Measurements from ENCODE around the gene PRTG.
A peak's percentile ranks its signal among the peaks of the same experiment; 100 is the strongest.
"Not testable (repeated sequence)": the region's sequence is repeated elsewhere in the genome, so short reads cannot be mapped to it uniquely, and the experiment has no call there.

Gene PRTG

GRCh38 chr15:55633731-55634130 lies 109.2 kb downstream of the PRTG start:
- DNase-seq (ENCODE audit: low spot score): no peak

DNA sequence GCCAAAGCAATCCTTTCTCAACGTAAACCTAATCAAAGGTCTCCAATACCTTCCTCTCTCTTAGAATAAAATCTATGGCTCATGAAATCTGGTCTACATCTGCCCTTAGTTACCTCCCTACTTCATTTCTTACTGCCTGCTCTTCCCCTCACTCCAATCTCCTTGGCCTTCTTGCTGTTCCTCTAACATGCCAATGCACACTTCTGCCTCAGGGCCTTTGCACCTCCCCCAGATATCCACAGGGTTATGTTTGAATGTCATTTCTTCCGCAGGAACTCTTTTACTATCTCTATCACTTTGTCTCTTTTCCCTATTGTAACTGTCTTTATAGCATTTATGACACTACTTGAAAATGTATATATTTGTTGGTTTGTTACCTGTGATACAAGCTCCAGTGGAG lies 110.5 kb downstream of the PRTG start:
- no peak for DNase-seq (ENCODE audit: low spot score)

DNA sequence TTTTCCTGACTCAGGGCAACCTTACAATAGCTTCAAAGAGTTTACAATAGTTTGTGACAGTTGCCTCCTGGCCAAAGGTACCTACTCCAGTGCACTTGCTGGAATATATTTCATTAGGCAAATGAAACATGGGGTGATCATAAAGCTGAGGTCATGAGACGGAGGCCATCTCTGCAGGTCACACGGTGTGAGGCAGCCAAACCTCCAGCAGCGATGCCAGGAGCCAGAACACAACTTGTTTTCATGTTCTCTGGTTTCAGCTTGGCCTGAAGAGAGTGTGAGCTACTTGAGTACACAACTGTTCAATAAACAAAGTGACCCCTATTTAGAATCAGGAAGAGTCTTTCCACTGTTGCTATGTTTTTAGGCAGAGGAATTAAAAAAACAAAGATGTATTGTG lies 112.1 kb downstream of the PRTG start:
- no peak for DNase-seq (ENCODE audit: low spot score)

DNA sequence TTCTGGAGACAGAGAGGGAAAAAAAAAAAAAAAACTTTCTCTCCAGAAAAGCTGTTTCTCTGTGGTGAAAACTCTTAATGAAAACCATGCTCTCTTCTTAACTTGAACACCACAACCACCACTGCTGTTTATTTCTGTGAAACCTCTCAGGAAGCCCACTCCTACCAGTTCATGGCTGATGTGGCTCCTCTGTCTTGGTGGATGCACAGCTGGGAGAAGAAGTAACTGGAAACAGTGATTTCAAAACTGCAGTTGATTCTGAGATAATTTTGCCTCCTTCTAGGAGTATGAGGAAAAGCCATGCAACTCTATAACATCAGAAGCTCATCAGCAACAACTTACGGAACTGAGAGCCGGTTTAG lies 114.6 kb downstream of the PRTG start:
- no peak for DNase-seq (ENCODE audit: low spot score)

GRCh38 chr15:55627730-55628368 lies 115.1 kb downstream of the PRTG start:
- DNase-seq (ENCODE audit: low spot score): no peak

GRCh38 chr15:55619783-55620182 lies 123.2 kb downstream of the PRTG start:
- no peak for DNase-seq (ENCODE audit: low spot score)

GRCh38 chr15:55618387-55618786 lies 124.6 kb downstream of the PRTG start:
- no peak for DNase-seq (ENCODE audit: low spot score)

DNA sequence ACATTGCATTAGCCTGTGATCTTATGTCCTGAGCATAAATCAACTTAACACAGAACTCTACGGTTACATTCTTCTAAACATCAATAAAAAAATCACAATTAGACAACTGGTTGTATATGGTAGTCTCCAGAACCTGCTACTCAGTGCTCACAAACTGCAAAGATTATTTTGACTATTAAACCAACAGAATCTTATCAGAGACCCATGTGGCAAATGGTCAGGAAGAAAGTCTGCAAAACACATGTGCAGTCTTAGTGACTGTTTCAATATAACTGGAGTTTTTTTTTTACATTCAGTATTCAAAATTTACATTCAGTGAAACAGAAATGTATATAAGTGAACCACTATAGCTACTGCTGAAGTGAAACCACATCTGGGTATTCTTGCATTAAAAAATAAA lies 127.5 kb downstream of the PRTG start:
- DNase-seq (ENCODE audit: low spot score): no peak

- DNase-seq (ENCODE audit: low spot score): no peak
These were observed 129.2 kb downstream of the PRTG start for GRCh38 chr15:55613727-55614126.

GRCh38 chr15:55606214-55606613 lies 136.7 kb downstream of the PRTG start:
- DNase-seq (ENCODE audit: low spot score): no peak

DNA sequence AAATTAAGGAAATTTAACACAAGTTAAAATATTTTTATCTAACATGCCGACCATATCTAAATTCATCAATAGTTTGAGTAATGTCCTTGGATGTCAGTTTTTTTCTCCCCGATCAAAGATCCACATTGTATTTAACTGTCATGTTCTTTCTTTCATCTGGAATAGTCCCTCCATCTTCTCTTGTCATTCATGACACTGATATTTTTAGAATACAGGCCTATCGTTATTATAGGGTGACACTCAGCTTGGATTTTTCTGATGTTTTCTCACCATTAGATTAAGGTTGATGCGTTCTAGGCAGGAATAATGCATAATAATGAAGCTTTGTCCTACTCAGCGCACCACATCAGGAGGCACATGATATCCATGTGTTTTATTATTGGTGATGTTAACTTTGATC lies 141.6 kb downstream of the PRTG start:
- DNase-seq (ENCODE audit: low spot score): no peak

DNA sequence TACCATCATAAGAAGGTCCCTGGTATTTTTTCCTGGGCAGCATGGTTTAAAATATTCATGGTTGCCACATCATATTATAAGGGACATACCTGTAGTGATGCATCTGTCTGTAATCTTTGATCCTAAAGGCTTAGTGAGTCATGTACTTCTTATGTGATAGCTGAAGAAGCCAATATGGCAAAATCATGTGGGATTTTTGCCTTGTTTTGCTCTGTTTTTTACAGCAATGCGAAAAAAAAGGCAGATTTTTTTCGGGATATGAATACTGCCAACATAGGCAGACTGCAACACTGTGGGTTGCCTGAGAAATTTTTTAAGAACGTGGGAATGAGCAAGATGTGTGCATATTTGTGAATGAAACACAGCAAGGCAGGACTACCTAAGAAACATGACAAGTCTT lies 143.5 kb downstream of the PRTG start:
- DNase-seq (ENCODE audit: low spot score): no peak

- not testable (repeated sequence) for DNase-seq (ENCODE audit: low spot score)
These were observed 149.9 kb downstream of the PRTG start for GRCh38 chr15:55593019-55593418.

DNA sequence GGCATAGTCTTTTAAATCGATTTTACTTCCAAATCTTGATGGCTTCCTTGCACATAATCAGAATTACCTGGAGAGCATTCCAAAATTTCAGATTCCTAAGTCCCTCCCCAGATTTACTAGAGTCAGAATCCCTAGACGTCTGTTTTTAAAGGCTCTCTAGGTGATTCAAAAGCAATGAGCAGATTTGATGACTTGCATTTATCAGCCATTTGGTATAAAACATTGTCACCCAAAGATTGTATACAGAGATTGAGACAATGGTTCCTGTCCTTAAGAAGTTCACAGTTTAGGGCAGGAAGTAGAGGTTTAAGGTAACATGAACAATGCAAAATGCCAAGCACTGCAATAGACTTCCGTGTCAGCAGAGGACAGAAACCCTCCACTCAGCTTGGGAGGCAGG lies 152.2 kb downstream of the PRTG start:
- no peak for DNase-seq (ENCODE audit: low spot score)

- no peak for DNase-seq (ENCODE audit: low spot score)
These were observed 153.7 kb downstream of the PRTG start for GRCh38 chr15:55589287-55589686.

DNA sequence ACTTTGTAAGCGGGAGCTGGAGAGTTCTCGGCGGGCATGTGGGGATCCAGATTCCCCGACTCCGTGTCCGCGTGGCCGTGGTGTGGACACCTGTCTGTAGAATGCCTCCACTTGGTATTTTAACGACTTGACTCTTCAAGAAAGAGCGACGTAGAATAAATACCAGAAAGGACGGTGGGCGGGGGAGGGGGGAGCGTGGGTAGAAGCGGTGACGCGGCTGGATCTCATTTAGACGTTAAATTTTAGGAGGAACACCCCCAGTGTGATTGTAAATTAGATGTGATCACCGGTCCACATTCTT lies 154.2 kb downstream of the PRTG start:
- no peak for DNase-seq (ENCODE audit: low spot score)

- DNase-seq (ENCODE audit: low spot score): peak; percentile 66
These were observed 154.7 kb downstream of the PRTG start, which contains the start of gene PYGO1 for GRCh38 chr15:55588070-55588814. Gene PYGO1, minus strand, starts transcription at chr15:55588345. Its CDS starts 462 bp downstream, at chr15:55587883.

GRCh38 chr15:55587321-55588069 lies 155.5 kb downstream of the PRTG start:
- DNase-seq (ENCODE audit: low spot score): peak; percentile 54

- no peak for DNase-seq (ENCODE audit: low spot score)
These were observed 156.1 kb downstream of the PRTG start for GRCh38 chr15:55586808-55587207.

DNA sequence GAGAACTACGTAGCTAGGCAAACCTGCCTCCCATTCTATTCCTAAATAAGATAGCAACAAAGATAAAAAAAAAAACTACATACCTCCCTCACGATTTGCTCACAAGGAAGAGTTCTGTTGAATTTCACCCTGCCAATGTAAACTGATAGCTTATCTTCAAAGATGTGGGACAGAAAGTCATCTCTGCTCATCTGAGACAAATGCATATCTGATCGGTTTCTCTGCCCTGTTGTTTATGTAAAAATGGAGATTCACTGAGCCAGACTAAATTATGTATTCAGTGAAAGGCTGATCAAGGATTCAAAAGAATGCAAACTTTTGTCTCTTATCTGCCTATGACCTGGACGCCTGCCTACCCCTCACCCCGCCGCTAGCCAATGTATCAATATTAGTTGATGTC lies 166.0 kb downstream of the PRTG start:
- DNase-seq (ENCODE audit: low spot score): no peak

GRCh38 chr15:55574096-55574495 lies 168.9 kb downstream of the PRTG start:
- no peak for DNase-seq (ENCODE audit: low spot score)

- no peak for DNase-seq (ENCODE audit: low spot score)
These were observed 169.7 kb downstream of the PRTG start for GRCh38 chr15:55573224-55573623.
